ENCODE measurements around the gene SLC10A7. TPM values are rescaled to one million over a fixed set of nuclear protein-coding genes. Genes with fewer than 3 reads are reported as not detected.
"Not testable (repeated sequence)": the region's sequence is repeated elsewhere in the genome, so short reads cannot be mapped to it uniquely, and the experiment has no call there.

The SLC10A7 gene
- total RNA-seq, 1 donor from 2014 or later, result 4.4 TPM

DNA sequence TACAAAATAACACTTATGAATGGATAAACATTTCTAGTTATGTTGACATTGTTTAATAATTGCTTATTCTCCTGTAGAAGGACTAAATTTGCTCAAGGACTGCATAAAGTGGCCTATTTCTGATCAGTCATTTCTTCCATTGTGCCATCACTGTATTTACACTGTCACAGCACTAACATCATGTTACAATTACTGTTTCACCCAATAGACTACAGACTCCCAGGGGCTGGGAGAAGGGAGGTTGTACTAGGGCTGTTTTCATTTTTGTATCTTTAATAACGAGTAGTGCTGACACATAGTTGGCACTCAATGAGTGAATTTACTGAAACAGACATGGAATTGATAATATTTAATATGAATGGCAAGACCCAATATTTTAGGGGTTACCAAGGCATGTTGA lies 139.5 kb downstream of the SLC10A7 start:
- ATAC-seq, result no peak
- intact Hi-C loops (cut with DNase I), result no loop called here
- DNase-seq (ENCODE audit: missing footprints), result no peak

DNA sequence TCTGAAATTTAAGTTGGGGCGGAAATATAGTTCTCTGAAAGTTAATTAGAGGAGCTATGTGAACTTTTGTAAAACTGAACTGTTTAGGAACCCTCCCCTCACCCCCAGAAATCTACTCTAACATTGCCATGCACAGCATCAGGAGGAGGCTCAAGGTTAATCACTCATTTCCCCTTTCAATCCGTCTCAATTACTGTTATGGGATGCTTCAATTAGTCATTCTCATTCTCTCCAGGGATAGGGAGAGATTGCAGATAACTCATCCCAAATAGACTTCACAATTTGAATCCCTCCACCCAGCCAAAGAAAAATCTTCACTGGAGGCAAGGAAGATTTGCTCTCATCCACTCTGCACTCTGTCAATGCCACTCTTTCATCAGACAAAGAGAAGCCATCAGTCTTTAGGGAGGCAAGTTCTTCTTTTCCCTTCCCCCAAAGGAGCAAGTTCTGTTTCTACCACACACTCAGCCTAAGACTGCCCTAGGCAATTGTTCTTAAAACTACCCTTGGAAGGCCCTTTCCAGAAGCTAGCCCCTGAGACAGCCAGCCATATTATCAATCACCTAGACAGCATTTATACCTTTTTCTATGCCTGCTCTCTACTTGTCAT lies 140.4 kb downstream of the SLC10A7 start:
- DNase-seq (ENCODE audit: missing footprints) (no peak), ATAC-seq (no peak)
- intact Hi-C loops (cut with DNase I), result no loop called here

GRCh38 chr4:146379744-146380143 lies 142.0 kb downstream of the SLC10A7 start:
- intact Hi-C loops (cut with DNase I), result no loop called here
- ATAC-seq, result no peak

GRCh38 chr4:146371812-146372211 lies 149.9 kb downstream of the SLC10A7 start:
- intact Hi-C loops (cut with DNase I), result no loop called here
- no peak for ATAC-seq

More at GRCh38 chr4:146379744-146380143, 142.0 kb downstream of the SLC10A7 start:
- DNase-seq (ENCODE audit: missing footprints), result no peak

GRCh38 chr4:146370841-146371240 lies 150.9 kb downstream of the SLC10A7 start:
- ATAC-seq (no peak), DNase-seq (ENCODE audit: missing footprints) (no peak)
- intact Hi-C loops (cut with DNase I), result no loop called here

More at GRCh38 chr4:146371812-146372211, 149.9 kb downstream of the SLC10A7 start:
- DNase-seq (ENCODE audit: missing footprints), result no peak

DNA sequence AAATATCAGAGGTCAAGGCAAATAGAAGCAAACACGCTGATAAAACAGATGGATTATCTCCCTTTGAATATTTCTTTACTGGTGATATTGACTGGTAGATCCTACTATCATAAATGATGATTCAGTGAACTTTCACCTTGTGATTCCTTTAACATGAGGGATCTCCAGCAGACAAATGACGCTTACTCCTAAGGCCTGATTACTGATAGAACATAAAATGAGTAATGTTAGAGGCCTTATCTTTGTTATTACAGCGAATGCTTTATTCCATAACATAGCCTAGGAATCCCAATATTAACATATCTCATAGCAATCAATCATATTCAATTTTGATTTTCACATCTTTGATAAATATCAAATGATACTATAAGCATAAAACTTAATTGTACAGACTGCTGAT lies 152.3 kb downstream of the SLC10A7 start:
- no peak for ATAC-seq
- intact Hi-C loops (cut with DNase I), result loop anchor here (5.0 kb wide), 1 partner anchor 153 kb away; the partner anchor contains the start of gene SLC10A7
- no peak for DNase-seq (ENCODE audit: missing footprints)

DNA sequence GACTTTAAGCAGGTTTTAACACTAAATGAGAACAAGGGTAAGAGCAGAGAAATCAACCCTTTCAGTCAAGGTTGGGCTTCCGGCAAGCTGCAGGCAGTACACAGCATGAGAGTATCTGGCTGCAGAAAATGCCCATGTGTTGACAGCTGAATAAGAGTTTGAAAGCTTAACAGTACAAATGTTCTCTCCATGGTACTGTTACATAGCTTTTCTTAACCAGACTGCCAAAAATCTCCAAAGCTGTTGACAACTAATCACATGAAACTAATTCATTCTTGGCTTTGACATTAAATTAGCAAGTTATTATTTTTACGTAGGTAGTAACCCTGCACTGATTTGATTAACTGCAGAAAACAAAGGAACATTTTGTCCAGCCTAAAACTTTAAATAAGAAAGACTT lies 153.5 kb downstream of the SLC10A7 start:
- ATAC-seq (peak; percentile 98), DNase-seq (ENCODE audit: missing footprints) (no peak)
- intact Hi-C loops (cut with DNase I), result loop anchor here (5.0 kb wide), 1 partner anchor 154 kb away; the partner anchor contains the start of gene SLC10A7

GRCh38 chr4:146367347-146367746 lies 154.4 kb downstream of the SLC10A7 start:
- DNase-seq (ENCODE audit: missing footprints) (no peak), ATAC-seq (no peak)
- intact Hi-C loops (cut with DNase I), result loop anchor here (5.0 kb wide), 1 partner anchor 155 kb away; the partner anchor contains the start of gene SLC10A7

DNA sequence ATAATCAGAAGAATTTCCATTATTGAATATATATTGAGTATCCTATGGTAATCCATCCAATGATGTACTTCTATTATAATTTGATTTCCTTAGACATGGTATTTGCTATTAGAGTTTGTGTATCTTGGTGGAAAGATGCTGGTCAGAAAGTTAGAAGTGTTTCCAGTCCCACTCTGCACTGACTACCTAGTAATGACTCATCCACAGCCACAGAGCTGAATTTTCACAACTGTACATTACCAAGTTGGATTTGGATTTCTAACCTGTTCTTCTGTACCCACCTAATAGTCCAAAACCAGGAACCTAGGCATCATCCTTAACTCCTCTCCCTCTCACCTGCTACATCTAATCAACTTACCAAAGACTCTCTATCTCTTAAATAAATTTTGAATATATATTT lies 162.0 kb downstream of the SLC10A7 start:
- DNase-seq (ENCODE audit: missing footprints) (no peak), ATAC-seq (no peak)
- intact Hi-C loops (cut with DNase I), result no loop called here

DNA sequence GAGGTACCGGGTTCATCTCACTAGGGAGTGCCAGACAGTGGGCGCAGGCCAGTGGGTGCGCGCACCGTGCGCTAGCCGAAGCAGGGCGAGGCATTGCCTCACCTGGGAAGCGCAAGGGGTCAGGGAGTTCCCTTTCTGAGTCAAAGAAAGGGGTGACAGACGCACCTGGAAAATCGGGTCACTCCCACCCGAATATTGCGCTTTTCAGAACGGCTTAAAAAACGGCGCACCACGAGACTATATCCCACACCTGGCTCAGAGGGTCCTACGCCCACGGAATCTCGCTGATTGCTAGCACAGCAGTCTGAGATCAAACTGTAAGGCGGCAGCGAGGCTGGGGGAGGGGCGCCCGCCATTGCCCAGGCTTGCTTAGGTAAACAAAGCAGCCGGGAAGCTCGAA lies 171.6 kb downstream of the SLC10A7 start:
- DNase-seq (ENCODE audit: missing footprints); ATAC-seq; intact Hi-C loops (cut with DNase I): not testable (repeated sequence)

GRCh38 chr4:146349306-146349705 lies 172.4 kb downstream of the SLC10A7 start:
- DNase-seq (ENCODE audit: missing footprints) (no peak), ATAC-seq (no peak)
- intact Hi-C loops (cut with DNase I), result loop anchor here (10.0 kb wide), 1 partner anchor 285 kb away; the partner anchor contains the start of gene POU4F2

GRCh38 chr4:146347822-146348221 lies 173.9 kb downstream of the SLC10A7 start:
- ATAC-seq (no peak), DNase-seq (ENCODE audit: missing footprints) (no peak)
- intact Hi-C loops (cut with DNase I), result loop anchor here (10.0 kb wide), 1 partner anchor 287 kb away; the partner anchor contains the start of gene POU4F2

DNA sequence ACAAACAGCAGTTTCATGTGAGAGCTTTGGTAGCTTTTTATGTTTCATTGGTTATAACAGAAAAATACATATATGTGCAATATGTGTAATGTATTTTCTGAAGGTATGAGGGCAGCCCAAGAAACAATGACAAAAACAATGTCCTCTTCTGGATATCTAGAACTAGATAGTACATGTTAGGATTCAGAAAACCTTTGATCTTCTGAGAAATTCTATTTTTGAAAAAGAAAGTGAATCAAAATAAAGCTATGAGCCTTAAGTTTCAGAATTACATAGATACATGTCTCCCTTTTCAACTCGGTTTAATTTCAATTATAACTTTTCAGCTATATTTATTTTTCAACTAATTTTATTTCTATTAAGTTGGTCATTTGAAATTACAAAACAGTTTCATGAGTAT lies 175.5 kb downstream of the SLC10A7 start:
- intact Hi-C loops (cut with DNase I), result loop anchor here (10.0 kb wide), 1 partner anchor 289 kb away; the partner anchor contains the start of gene POU4F2
- ATAC-seq (no peak), DNase-seq (ENCODE audit: missing footprints) (no peak)

- DNase-seq (ENCODE audit: missing footprints) (no peak), ATAC-seq (no peak)
- intact Hi-C loops (cut with DNase I), result loop anchor here (5.0 to 10.0 kb wide), 4 partner anchors 179 to 754 kb away; partner anchors contain the start of genes POU4F2 and SLC10A7
Measured at GRCh38 chr4:146343776-146344175, 178.0 kb downstream of the SLC10A7 start.

- ATAC-seq, result no peak
- intact Hi-C loops (cut with DNase I), result loop anchor here (5.0 to 10.0 kb wide), 4 partner anchors 179 to 754 kb away; partner anchors contain the start of genes POU4F2 and SLC10A7
Measured at GRCh38 chr4:146343199-146343598, 178.5 kb downstream of the SLC10A7 start.

GRCh38 chr4:146342600-146343192 lies 179.0 kb downstream of the SLC10A7 start:
- DNase-seq (ENCODE audit: missing footprints) (no peak), ATAC-seq (no peak)
- intact Hi-C loops (cut with DNase I), result loop anchor here (5.0 to 10.0 kb wide), 4 partner anchors 180 to 755 kb away; partner anchors contain the start of genes POU4F2 and SLC10A7

More at GRCh38 chr4:146343199-146343598, 178.5 kb downstream of the SLC10A7 start:
- no peak for DNase-seq (ENCODE audit: missing footprints)

GRCh38 chr4:146340798-146341197 lies 180.9 kb downstream of the SLC10A7 start:
- no peak for ATAC-seq
- no peak for DNase-seq (ENCODE audit: missing footprints)
- intact Hi-C loops (cut with DNase I), result loop anchor here (5.0 to 10.0 kb wide), 4 partner anchors 182 to 757 kb away; partner anchors contain the start of genes POU4F2 and SLC10A7

GRCh38 chr4:146338512-146338911 lies 183.2 kb downstream of the SLC10A7 start:
- no peak for ATAC-seq
- DNase-seq (ENCODE audit: missing footprints), result no peak
- intact Hi-C loops (cut with DNase I), result loop anchor here (2.0 to 5.0 kb wide), 2 partner anchors 96 to 579 kb away; no protein-coding TSS in a partner anchor

GRCh38 chr4:146336410-146336807 lies 185.3 kb downstream of the SLC10A7 start:
- intact Hi-C loops (cut with DNase I), result loop anchor here (5.0 kb wide), 1 partner anchor 581 kb away; no protein-coding TSS in a partner anchor
- DNase-seq (ENCODE audit: missing footprints), result no peak
- ATAC-seq, result no peak
